Heart left ventricle (tissue), 13 donors: ENCODE measurements around the gene ASTN2.

Experiments used
- CTCF ChIP-seq, 12 donors: fragments of 200-600 bp; sonication (generic) in 4 of 12; IDR thresholded peaks; one replicate each; pipeline versions ENCODE4 v1.5.0 to v1.8.0; 2018 to 2022; ENCODE audit warnings: antibody characterized with exemption in 12 of 12, mild to moderate bottlenecking in 5 of 12
- POLR2A ChIP-seq, 2 donors: fragments of 450-650 bp; IDR thresholded peaks; one replicate each; pipeline ENCODE4 v1.6.1; 2017; ENCODE audit warnings: antibody characterized with exemption in 2 of 2, mild to moderate bottlenecking in 2 of 2, moderate library complexity in 2 of 2
- donor health status: ischemic (EF 13 %, LVEDD 7.1; RV severe dilation, severe dysfunction).
- donor health status: DM: no; HTN: yes; CAD: no.
- donor health status: DM: no; HTN: no; CAD: no.
- donor health status: ischemic (EF 25% LVEDD 6.9; RV normal size, moderate dysfunction).
- donor health status: ischemic (EF 25% LVEDD 5.7; RV mildly dilated, moderate dysfunction).
- donor health status: ischemic (EF 35%, LVEDD 5.7; RV mildly dilated, moderate dysfunction).
- donor health status: nonischemic (EF 11% LVEDD 7.7; RV severe dilation, severe dysfunction).
- donor health status: DM: yes; HTN: yes; CAD: no.
- donor health status: PGD.
- donor health status: ischemic (EF 29% LVEDD 5.4; RV normal size, mild dysfunction).
- donor health status: nonischemic (EF 23%, LVEDD 6.1; RV moderate dilation, normal function).

GRCh38 chr9:117459913-117460312, 45.1 kb upstream of the ASTN2 start:
- TF ChIP-seq POLR2A (IDR thresholded peaks at IDR 0.05) (no peak), CTCF (IDR thresholded peaks at IDR 0.05) (no peak)
